SHP77 treated with DMSO at 0.1 percent for 48 hours (cell line): ENCODE data around the gene HPCAL1.

Experiments used
- DNase-seq: peaks from one replicate; lab custom pipeline; 2025; lab: John Stamatoyannopoulos, UW

The HPCAL1 gene

GRCh38 chr2:10390369-10390801 is 87.7 kb downstream of the HPCAL1 start:
- DNase-seq = no peak

GRCh38 chr2:10392100-10392499 is 89.4 kb downstream of the HPCAL1 start:
- no peak for DNase-seq

GRCh38 chr2:10392548-10392947 is 89.8 kb downstream of the HPCAL1 start:
- DNase-seq = no peak

GRCh38 chr2:10392951-10393639 is 90.4 kb downstream of the HPCAL1 start:
- DNase-seq = no peak

GRCh38 chr2:10393640-10393982 is 90.9 kb downstream of the HPCAL1 start:
- DNase-seq = no peak

- no peak for DNase-seq
Measured at GRCh38 chr2:10395893-10396292, 93.2 kb downstream of the HPCAL1 start.

GRCh38 chr2:10396464-10396863 is 93.8 kb downstream of the HPCAL1 start:
- no peak for DNase-seq

- DNase-seq = no peak
Measured at GRCh38 chr2:10397297-10397875, 94.7 kb downstream of the HPCAL1 start.

- no peak for DNase-seq
Measured at GRCh38 chr2:10397878-10398277, 95.2 kb downstream of the HPCAL1 start.

GRCh38 chr2:10398496-10398895 is 95.8 kb downstream of the HPCAL1 start:
- DNase-seq = no peak

- DNase-seq = no peak
Measured at GRCh38 chr2:10399358-10399757, 96.7 kb downstream of the HPCAL1 start.

GRCh38 chr2:10400002-10400401 is 97.3 kb downstream of the HPCAL1 start:
- no peak for DNase-seq

- no peak for DNase-seq
Measured at GRCh38 chr2:10400568-10400977, 97.9 kb downstream of the HPCAL1 start.

- no peak for DNase-seq
Measured at GRCh38 chr2:10400978-10401951, 98.6 kb downstream of the HPCAL1 start.

GRCh38 chr2:10402062-10402585 is 99.4 kb downstream of the HPCAL1 start:
- DNase-seq = no peak

GRCh38 chr2:10402653-10403215 is 100.0 kb downstream of the HPCAL1 start:
- no peak for DNase-seq

- no peak for DNase-seq
Measured at GRCh38 chr2:10404324-10405143, 101.8 kb downstream of the HPCAL1 start.

GRCh38 chr2:10405448-10405847 is 102.7 kb downstream of the HPCAL1 start:
- no peak for DNase-seq

GRCh38 chr2:10406016-10406415 is 103.3 kb downstream of the HPCAL1 start:
- DNase-seq = no peak

- DNase-seq = no peak
Measured at GRCh38 chr2:10406491-10407188, 103.9 kb downstream of the HPCAL1 start.

GRCh38 chr2:10407432-10407831 is 104.7 kb downstream of the HPCAL1 start:
- no peak for DNase-seq
